ENCODE results near the gene PLXNB1. TPM values are rescaled to one million over a fixed set of nuclear protein-coding genes. Genes with fewer than 3 reads are reported as not detected.

The PLXNB1 gene
- total and polyA plus RNA-seq, 2 of the 13 experiments (the other 11 are each of a cell fraction or from before 2014, with no cell fraction given), result 86.0 to 143 TPM

- TF ChIP-seq MLLT10 (CRISPR knock-in tag; IDR thresholded peaks at IDR 0.05) (no peak), ZNF780A (CRISPR knock-in tag; IDR thresholded peaks at IDR 0.05) (no peak), NCOA5 (CRISPR knock-in tag; IDR thresholded peaks at IDR 0.05) (0 out of 2 replicates have a peak, but pooled peaks have one; percentile 17), POGK (CRISPR knock-in tag; conservative IDR thresholded peaks at IDR 0.05) (no peak), SRSF1 (optimal IDR thresholded peaks at IDR 0.05; ENCODE audit: low read depth, low read length) (peak; percentile 28), ZBTB1 (CRISPR knock-in tag; IDR thresholded peaks at IDR 0.05; ENCODE audit: borderline replicate concordance) (no peak), SNAPC4 (CRISPR knock-in tag; IDR thresholded peaks at IDR 0.05) (no peak), ZNF235 (CRISPR knock-in tag; IDR thresholded peaks at IDR 0.05; ENCODE audit: borderline replicate concordance) (no peak), FOXC1 (CRISPR knock-in tag; IDR thresholded peaks at IDR 0.05; ENCODE audit: borderline replicate concordance) (0 out of 2 replicates have a peak, but pooled peaks have one; percentile 21), RAD51 (IDR thresholded peaks at IDR 0.05; ENCODE audit: borderline replicate concordance) (no peak), ZNF572 (CRISPR knock-in tag; IDR thresholded peaks at IDR 0.05) (no peak), REPIN1 (CRISPR knock-in tag; IDR thresholded peaks at IDR 0.05; ENCODE audit: borderline replicate concordance, low read depth) (peak; percentile 46; the same call in 1 of the 2 replicates), HMG20B (CRISPR knock-in tag; conservative IDR thresholded peaks at IDR 0.05) (no peak), POLR2A (IDR thresholded peaks at IDR 0.05; ENCODE audit: insufficient read depth in 1 of 2, low read depth in 2 of 2, low read length in 2 of 2) (peak; percentile 14 to 17; a peak in 1 of 4 replicates), KLF11 (CRISPR knock-in tag; IDR thresholded peaks at IDR 0.05) (no peak), MAFG (CRISPR knock-in tag; IDR thresholded peaks at IDR 0.05) (no peak)
- TF ChIP-seq, protein P1, sequence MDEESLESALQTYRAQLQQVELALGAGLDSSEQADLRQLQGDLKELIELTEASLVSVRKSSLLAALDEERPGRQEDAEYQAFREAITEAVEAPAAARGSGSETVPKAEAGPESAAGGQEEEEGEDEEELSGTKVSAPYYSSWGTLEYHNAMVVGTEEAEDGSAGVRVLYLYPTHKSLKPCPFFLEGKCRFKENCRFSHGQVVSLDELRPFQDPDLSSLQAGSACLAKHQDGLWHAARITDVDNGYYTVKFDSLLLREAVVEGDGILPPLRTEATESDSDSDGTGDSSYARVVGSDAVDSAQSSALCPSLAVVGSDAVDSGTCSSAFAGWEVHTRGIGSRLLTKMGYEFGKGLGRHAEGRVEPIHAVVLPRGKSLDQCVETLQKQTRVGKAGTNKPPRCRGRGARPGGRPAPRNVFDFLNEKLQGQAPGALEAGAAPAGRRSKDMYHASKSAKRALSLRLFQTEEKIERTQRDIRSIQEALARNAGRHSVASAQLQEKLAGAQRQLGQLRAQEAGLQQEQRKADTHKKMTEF (CRISPR knock-in tag; IDR thresholded peaks at IDR 0.05), result no peak
- TF ChIP-seq, protein P2, sequence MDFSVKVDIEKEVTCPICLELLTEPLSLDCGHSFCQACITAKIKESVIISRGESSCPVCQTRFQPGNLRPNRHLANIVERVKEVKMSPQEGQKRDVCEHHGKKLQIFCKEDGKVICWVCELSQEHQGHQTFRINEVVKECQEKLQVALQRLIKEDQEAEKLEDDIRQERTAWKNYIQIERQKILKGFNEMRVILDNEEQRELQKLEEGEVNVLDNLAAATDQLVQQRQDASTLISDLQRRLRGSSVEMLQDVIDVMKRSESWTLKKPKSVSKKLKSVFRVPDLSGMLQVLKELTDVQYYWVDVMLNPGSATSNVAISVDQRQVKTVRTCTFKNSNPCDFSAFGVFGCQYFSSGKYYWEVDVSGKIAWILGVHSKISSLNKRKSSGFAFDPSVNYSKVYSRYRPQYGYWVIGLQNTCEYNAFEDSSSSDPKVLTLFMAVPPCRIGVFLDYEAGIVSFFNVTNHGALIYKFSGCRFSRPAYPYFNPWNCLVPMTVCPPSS (IDR thresholded peaks at IDR 0.05), result no peak
- TF ChIP-seq, protein P3, sequence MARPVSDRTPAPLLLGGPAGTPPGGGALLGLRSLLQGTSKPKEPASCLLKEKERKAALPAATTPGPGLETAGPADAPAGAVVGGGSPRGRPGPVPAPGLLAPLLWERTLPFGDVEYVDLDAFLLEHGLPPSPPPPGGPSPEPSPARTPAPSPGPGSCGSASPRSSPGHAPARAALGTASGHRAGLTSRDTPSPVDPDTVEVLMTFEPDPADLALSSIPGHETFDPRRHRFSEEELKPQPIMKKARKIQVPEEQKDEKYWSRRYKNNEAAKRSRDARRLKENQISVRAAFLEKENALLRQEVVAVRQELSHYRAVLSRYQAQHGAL (CRISPR knock-in tag; IDR thresholded peaks at IDR 0.05; ENCODE audit: not compliant biosample characterization), result no peak
Observed at GRCh38 chr3:48397767-48398681, 31.9 kb downstream of the PLXNB1 start (continued).

Data from HepG2 (cell line).